HCT116 (cell line): ENCODE results near the gene ATP1B4. TPM values are rescaled to one million over a fixed set of nuclear protein-coding genes. Genes with fewer than 3 reads are reported as not detected.

ENCODE experiments used
- ATAC-seq: fragments of 200-7000 bp; cut with Tn5 transposase; 2 replicates; pipeline ENCODE4 v1.9.1; 2020; ENCODE audit warnings: mild to moderate bottlenecking, moderate library complexity
- BruUV-seq: library from RNA; stranded (reverse); fragments of 400-500 nt; replicated peaks from 2 replicates; lab custom pipeline; 2021; lab: Mats Ljungman, UMichigan
- CTCF ChIA-PET: fragments of 300-600 bp; sonication (Branson Sonifier 250); formaldehyde crosslinking; loops from one replicate; lab custom pipeline; 2021; ENCODE audit warnings: antibody characterized with exemption; lab: Charles Lee
- POLR2A ChIA-PET: fragments of 300-600, 350-600 bp; sonication (Branson Sonifier 250); formaldehyde crosslinking; loops from one replicate; lab custom pipeline; 2021; ENCODE audit warnings: antibody characterized with exemption; lab: Charles Lee
- RAD21 ChIA-PET, 2 experiments: fragments of 300-600 bp; sonication (Branson Sonifier 250); formaldehyde crosslinking; loops; one replicate each; lab custom pipeline; 2023; ENCODE audit warnings: low total read pairs in 2 of 2; ENCODE audit not compliant: uncharacterized antibody in 2 of 2, unreplicated experiment in 2 of 2, low non-redundant PET in 1 of 2; lab: Charles Lee
- DNase-seq: peaks from one replicate; pipeline ENCODE4 v3.0.0-alpha.2; 2010; ENCODE audit warnings: low read depth, low spot score
- H2AFZ ChIP-seq: fragments of 200-600 bp; shearing (Covaris generic), sonication (generic); 2 replicates; pipeline ENCODE4 v1.6.1; 2017; ENCODE audit warnings: low read depth, mixed run types, mixed read lengths, antibody characterized with exemption, low read length; ENCODE audit not compliant: poor library complexity, severe bottlenecking
- H3K27ac ChIP-seq: 2 replicates; pipeline ENCODE4 v1.5.1; 2012; ENCODE audit warnings: low read depth, low read length
- H3K27me3 ChIP-seq: fragments of 200-600 bp; sonication (generic); 2 replicates; pipeline ENCODE4 v1.6.1; 2016; ENCODE audit warnings: mixed run types, low read length, mixed read lengths; ENCODE audit not compliant: insufficient read depth
- H3K36me3 ChIP-seq, 2 experiments: fragments of 200-500 bp in 1 of 2; fragments of 200-600 bp in 1 of 2; sonication (Bioruptor generic) in 1 of 2; sonication (generic) in 1 of 2; 2 replicates each; pipeline versions ENCODE4 v1.5.1 to v1.6.1; 2014 to 2016; ENCODE audit warnings: low read length in 2 of 2, inconsistent platforms in 1 of 2, mixed read lengths in 1 of 2, mixed run types in 1 of 2; ENCODE audit not compliant: insufficient read depth in 2 of 2, control insufficient read depth in 1 of 2
- H3K4me1 ChIP-seq, 2 experiments: fragments of 200-600 bp in 1 of 2; sonication (generic) in 1 of 2; 2 replicates each; pipeline versions ENCODE4 v1.5.1 to v1.6.1; 2012 to 2017; ENCODE audit warnings: low read length in 2 of 2, inconsistent platforms in 1 of 2, mild to moderate bottlenecking in 1 of 2, mixed read lengths in 1 of 2, mixed run types in 1 of 2, moderate library complexity in 1 of 2; ENCODE audit not compliant: insufficient read depth in 2 of 2, control insufficient read depth in 1 of 2
- H3K4me2 ChIP-seq: fragments of 200-600 bp; sonication (generic); 2 replicates; pipeline ENCODE4 v1.6.1; 2017; ENCODE audit warnings: mixed run types, low read length, mixed read lengths
- H3K4me3 ChIP-seq, 2 experiments: fragments of 200-600 bp in 1 of 2; sonication (generic) in 1 of 2; replicated peaks in 1 of 2; 2 replicates each; pipeline ENCODE4 v1.5.1; 2011 to 2016; ENCODE audit warnings: low read length in 2 of 2, control low read depth in 1 of 2, low read depth in 1 of 2, mild to moderate bottlenecking in 1 of 2, mixed read lengths in 1 of 2, mixed run types in 1 of 2
- H3K79me2 ChIP-seq: fragments of 200-600 bp; sonication (generic); 2 replicates; pipeline ENCODE4 v1.6.1; 2017; ENCODE audit warnings: mild to moderate bottlenecking, mixed run types, low read length, moderate library complexity, mixed read lengths; ENCODE audit not compliant: insufficient read depth
- H3K9ac ChIP-seq: fragments of 200-600 bp; sonication (generic); 2 replicates; pipeline ENCODE4 v1.6.1; 2016; ENCODE audit warnings: low read length, mixed read lengths
- H3K9me2 ChIP-seq: fragments of 200-600 bp; sonication (generic), shearing (Covaris generic); 2 replicates; pipeline ENCODE4 v1.6.1; 2017; ENCODE audit warnings: mixed run types, mild to moderate bottlenecking, moderate library complexity; ENCODE audit not compliant: insufficient read depth
- H3K9me3 ChIP-seq, 2 experiments: fragments of 200-500 bp in 1 of 2; fragments of 200-600 bp in 1 of 2; sonication (Bioruptor generic) in 1 of 2; sonication (generic) in 1 of 2; 2 replicates each; pipeline ENCODE4 v1.6.1; 2014 to 2017; ENCODE audit warnings: low read length in 2 of 2, mixed read lengths in 2 of 2, inconsistent platforms in 1 of 2, low read depth in 1 of 2, mild to moderate bottlenecking in 1 of 2, mixed run types in 1 of 2, moderate library complexity in 1 of 2; ENCODE audit not compliant: control insufficient read depth in 1 of 2, insufficient read depth in 1 of 2
- H4K20me1 ChIP-seq: fragments of 200-600 bp; sonication (generic), shearing (Covaris generic); 2 replicates; pipeline ENCODE4 v1.6.1; 2017; ENCODE audit warnings: mixed run types, mild to moderate bottlenecking, moderate library complexity; ENCODE audit not compliant: insufficient read depth
- CBX3 ChIP-seq: IDR thresholded peaks from 2 replicates; pipeline ENCODE4 v1.6.1; 2012; ENCODE audit warnings: low read depth
- CEBPB ChIP-seq: IDR thresholded peaks from 2 replicates; pipeline ENCODE4 v1.6.1; 2012; ENCODE audit warnings: low read depth
- EGR1 ChIP-seq: IDR thresholded peaks from 2 replicates; pipeline ENCODE4 v1.6.1; 2012; ENCODE audit warnings: low read depth
- ELF1 ChIP-seq: IDR thresholded peaks from 2 replicates; pipeline ENCODE4 v1.6.1; 2012; ENCODE audit warnings: low read depth, borderline replicate concordance
- EZH2 ChIP-seq: fragments of 200-600 bp; sonication (generic); IDR thresholded peaks from 2 replicates; pipeline ENCODE4 v1.6.1; 2017; ENCODE audit warnings: antibody characterized with exemption, mixed run types
- EZH2phosphoT487 ChIP-seq: fragments of 200-600 bp; IDR thresholded peaks from 2 replicates; pipeline ENCODE4 v1.6.1; 2018; ENCODE audit warnings: antibody characterized with exemption, borderline replicate concordance
- JUND ChIP-seq: IDR thresholded peaks from 2 replicates; pipeline ENCODE4 v1.6.1; 2012
- POLR2AphosphoS5 ChIP-seq: IDR thresholded peaks from 2 replicates; pipeline ENCODE4 v1.6.1; 2011; ENCODE audit warnings: mild to moderate bottlenecking, low read depth, low read length, moderate library complexity
- RAD21 ChIP-seq: IDR thresholded peaks from 2 replicates; pipeline ENCODE4 v1.6.1; 2012; ENCODE audit warnings: low read depth, mild to moderate bottlenecking
- SIN3A ChIP-seq: IDR thresholded peaks from 2 replicates; pipeline ENCODE4 v1.6.1; 2012; ENCODE audit warnings: low read depth
- SP1 ChIP-seq: IDR thresholded peaks from 2 replicates; pipeline ENCODE4 v1.6.1; 2012; ENCODE audit warnings: low read depth
- SRF ChIP-seq: IDR thresholded peaks from 2 replicates; pipeline ENCODE4 v1.6.1; 2012; ENCODE audit warnings: low read depth
- YY1 ChIP-seq: IDR thresholded peaks from 2 replicates; pipeline ENCODE4 v1.6.1; 2011; ENCODE audit warnings: low read length, low read depth, moderate library complexity, mild to moderate bottlenecking; ENCODE audit not compliant: insufficient replicate concordance; ENCODE audit errors: extremely low read depth
- ZFX ChIP-seq: fragments of 450-650 bp; IDR thresholded peaks from 2 replicates; pipeline ENCODE4 v1.6.1; 2017
- ZNF274 ChIP-seq: fragments of 200-500 bp; sonication (Bioruptor generic); IDR thresholded peaks from 2 replicates; pipeline ENCODE4 v1.6.1; 2014; ENCODE audit warnings: mild to moderate bottlenecking, low read depth, low read length, inconsistent platforms
- intact Hi-C: fragments of 100-400 bp; cut with micrococcal nuclease; formaldehyde crosslinking; loops from 2 replicates; pipeline ENCODE4 v1.10.0; 2022
- total RNA-seq: library from RNA; stranded (reverse); gene quantifications from one replicate; pipeline ENCODE4 v1.2.1, GENCODE V29; 2021; ENCODE audit not compliant: unreplicated experiment
- TF ChIP-seq, protein P1 (sequence below), 3 experiments: fragments of 200-600 bp in 1 of 3; sonication (generic) in 1 of 3; IDR thresholded peaks in 2 of 3; conservative IDR thresholded peaks in 1 of 3; 2 replicates each; pipeline ENCODE4 v1.5.1; 2012 to 2017; ENCODE audit warnings: low read depth in 2 of 3, low read length in 2 of 3, antibody characterized with exemption in 1 of 3, borderline replicate concordance in 1 of 3, control low read depth in 1 of 3, mild to moderate bottlenecking in 1 of 3, mixed read lengths in 1 of 3, mixed run types in 1 of 3, moderate library complexity in 1 of 3; ENCODE audit not compliant: insufficient read depth in 1 of 3
- TF ChIP-seq, protein P2 (sequence below): IDR thresholded peaks from 2 replicates; pipeline ENCODE4 v1.6.1; 2011; ENCODE audit warnings: mild to moderate bottlenecking, low read length, moderate library complexity; ENCODE audit not compliant: insufficient replicate concordance; ENCODE audit errors: extremely low read depth
- TF ChIP-seq, protein P3 (sequence below): IDR thresholded peaks from 2 replicates; pipeline ENCODE4 v1.6.1; 2012
- TF ChIP-seq, protein P4 (sequence below): IDR thresholded peaks from 2 replicates; pipeline ENCODE4 v1.6.1; 2012
- TF ChIP-seq, protein P5 (sequence below): IDR thresholded peaks from 2 replicates; pipeline ENCODE4 v1.6.1; 2012; ENCODE audit warnings: low read depth

ATP1B4 gene
- total RNA-seq, 1 experiment from 2014 or later: not detected

DNA sequence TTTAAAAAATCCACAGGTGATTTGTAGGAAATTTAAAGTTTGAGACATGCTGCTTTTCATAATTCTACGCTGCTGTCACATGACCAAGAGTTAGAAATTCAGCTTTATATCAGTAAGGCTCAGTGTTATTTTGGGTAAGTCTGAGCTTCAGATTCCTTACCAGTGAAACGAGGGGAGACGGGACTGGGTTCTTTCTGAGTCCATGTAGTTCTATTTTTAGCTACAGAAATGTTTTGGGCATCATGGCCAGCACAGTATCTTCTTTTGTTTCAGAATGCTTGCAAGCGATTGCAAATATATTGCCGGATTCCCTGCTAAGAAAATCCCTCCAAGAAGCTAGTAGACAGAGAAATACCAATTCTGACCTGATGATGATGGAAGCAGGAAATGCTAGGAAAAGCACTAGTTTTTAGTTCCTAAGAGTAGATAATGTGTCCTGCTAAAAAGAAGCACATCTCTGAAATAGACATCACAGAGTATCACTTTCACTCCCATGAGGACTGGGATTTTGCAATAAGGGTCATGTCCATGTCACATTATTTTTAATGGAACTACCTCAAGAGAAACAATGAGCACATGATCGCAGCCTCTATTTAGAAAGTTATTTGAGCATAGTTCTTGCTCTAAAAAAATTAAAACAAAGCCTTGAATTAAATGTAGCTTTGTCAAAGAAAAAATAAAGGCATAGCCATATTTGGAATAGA lies 10.9 kb downstream of the ATP1B4 start:
- H3K9ac ChIP-seq: no peak overlapping the region
- TF ChIP-seq SIN3A (no peak), EZH2 (no peak), SP1 (no peak), YY1 (no peak), ZFX (no peak), EZH2phosphoT487 (no peak), ZNF274 (no peak), POLR2AphosphoS5 (no peak), RAD21 (no peak), EGR1 (no peak), CEBPB (no peak), CBX3 (no peak), SRF (no peak), JUND (no peak), ELF1 (no peak)
- TF ChIP-seq, protein P1, sequence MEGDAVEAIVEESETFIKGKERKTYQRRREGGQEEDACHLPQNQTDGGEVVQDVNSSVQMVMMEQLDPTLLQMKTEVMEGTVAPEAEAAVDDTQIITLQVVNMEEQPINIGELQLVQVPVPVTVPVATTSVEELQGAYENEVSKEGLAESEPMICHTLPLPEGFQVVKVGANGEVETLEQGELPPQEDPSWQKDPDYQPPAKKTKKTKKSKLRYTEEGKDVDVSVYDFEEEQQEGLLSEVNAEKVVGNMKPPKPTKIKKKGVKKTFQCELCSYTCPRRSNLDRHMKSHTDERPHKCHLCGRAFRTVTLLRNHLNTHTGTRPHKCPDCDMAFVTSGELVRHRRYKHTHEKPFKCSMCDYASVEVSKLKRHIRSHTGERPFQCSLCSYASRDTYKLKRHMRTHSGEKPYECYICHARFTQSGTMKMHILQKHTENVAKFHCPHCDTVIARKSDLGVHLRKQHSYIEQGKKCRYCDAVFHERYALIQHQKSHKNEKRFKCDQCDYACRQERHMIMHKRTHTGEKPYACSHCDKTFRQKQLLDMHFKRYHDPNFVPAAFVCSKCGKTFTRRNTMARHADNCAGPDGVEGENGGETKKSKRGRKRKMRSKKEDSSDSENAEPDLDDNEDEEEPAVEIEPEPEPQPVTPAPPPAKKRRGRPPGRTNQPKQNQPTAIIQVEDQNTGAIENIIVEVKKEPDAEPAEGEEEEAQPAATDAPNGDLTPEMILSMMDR (IDR thresholded peaks at IDR 0.05 in 2 of 3, conservative IDR thresholded peaks at IDR 0.05 in 1 of 3; ENCODE audit: borderline replicate concordance in 1 of 3, insufficient read depth in 1 of 3, low read depth in 2 of 3, low read length in 2 of 3): no peak
- TF ChIP-seq, protein P2, sequence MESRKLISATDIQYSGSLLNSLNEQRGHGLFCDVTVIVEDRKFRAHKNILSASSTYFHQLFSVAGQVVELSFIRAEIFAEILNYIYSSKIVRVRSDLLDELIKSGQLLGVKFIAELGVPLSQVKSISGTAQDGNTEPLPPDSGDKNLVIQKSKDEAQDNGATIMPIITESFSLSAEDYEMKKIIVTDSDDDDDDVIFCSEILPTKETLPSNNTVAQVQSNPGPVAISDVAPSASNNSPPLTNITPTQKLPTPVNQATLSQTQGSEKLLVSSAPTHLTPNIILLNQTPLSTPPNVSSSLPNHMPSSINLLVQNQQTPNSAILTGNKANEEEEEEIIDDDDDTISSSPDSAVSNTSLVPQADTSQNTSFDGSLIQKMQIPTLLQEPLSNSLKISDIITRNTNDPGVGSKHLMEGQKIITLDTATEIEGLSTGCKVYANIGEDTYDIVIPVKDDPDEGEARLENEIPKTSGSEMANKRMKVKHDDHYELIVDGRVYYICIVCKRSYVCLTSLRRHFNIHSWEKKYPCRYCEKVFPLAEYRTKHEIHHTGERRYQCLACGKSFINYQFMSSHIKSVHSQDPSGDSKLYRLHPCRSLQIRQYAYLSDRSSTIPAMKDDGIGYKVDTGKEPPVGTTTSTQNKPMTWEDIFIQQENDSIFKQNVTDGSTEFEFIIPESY: no peak
- TF ChIP-seq, protein P3, sequence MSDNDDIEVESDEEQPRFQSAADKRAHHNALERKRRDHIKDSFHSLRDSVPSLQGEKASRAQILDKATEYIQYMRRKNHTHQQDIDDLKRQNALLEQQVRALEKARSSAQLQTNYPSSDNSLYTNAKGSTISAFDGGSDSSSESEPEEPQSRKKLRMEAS: no peak
- TF ChIP-seq, protein P4, sequence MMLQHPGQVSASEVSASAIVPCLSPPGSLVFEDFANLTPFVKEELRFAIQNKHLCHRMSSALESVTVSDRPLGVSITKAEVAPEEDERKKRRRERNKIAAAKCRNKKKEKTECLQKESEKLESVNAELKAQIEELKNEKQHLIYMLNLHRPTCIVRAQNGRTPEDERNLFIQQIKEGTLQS: no peak
- TF ChIP-seq, protein P5, sequence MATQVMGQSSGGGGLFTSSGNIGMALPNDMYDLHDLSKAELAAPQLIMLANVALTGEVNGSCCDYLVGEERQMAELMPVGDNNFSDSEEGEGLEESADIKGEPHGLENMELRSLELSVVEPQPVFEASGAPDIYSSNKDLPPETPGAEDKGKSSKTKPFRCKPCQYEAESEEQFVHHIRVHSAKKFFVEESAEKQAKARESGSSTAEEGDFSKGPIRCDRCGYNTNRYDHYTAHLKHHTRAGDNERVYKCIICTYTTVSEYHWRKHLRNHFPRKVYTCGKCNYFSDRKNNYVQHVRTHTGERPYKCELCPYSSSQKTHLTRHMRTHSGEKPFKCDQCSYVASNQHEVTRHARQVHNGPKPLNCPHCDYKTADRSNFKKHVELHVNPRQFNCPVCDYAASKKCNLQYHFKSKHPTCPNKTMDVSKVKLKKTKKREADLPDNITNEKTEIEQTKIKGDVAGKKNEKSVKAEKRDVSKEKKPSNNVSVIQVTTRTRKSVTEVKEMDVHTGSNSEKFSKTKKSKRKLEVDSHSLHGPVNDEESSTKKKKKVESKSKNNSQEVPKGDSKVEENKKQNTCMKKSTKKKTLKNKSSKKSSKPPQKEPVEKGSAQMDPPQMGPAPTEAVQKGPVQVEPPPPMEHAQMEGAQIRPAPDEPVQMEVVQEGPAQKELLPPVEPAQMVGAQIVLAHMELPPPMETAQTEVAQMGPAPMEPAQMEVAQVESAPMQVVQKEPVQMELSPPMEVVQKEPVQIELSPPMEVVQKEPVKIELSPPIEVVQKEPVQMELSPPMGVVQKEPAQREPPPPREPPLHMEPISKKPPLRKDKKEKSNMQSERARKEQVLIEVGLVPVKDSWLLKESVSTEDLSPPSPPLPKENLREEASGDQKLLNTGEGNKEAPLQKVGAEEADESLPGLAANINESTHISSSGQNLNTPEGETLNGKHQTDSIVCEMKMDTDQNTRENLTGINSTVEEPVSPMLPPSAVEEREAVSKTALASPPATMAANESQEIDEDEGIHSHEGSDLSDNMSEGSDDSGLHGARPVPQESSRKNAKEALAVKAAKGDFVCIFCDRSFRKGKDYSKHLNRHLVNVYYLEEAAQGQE: no peak
- no peak overlapping the region for H3K4me2 ChIP-seq
- BruUV-seq: no TSS peak
- no peak overlapping the region for H3K4me3 ChIP-seq
- H2AFZ ChIP-seq: no peak overlapping the region
- H3K36me3 ChIP-seq: no peaks in the 10 kb centered on the region
- intact Hi-C loops: no loop called here
- ChIA-PET RAD21 (no interaction called here), POLR2A (no interaction called here), CTCF (interaction anchor here (1.4 kb wide), 1 partner anchor 79 kb away, joined by 4 read pairs; no protein-coding TSS in a partner anchor)
- H3K79me2 ChIP-seq: no peaks in the 10 kb centered on the region
- ATAC-seq (no peak), DNase-seq (no peak)
- no peaks in the 10 kb centered on the region for H4K20me1 ChIP-seq
- no peaks in the 10 kb centered on the region for H3K4me1 ChIP-seq
- H3K9me2 ChIP-seq: no peaks in the 10 kb centered on the region
- no peaks in the 10 kb centered on the region for H3K27me3 ChIP-seq
- H3K9me3 ChIP-seq: no peaks in the 10 kb centered on the region
- H3K27ac ChIP-seq: no peak overlapping the region
